HCT116 (cell line): ENCODE results near the gene PSMD12. TPM values are rescaled to one million over a fixed set of nuclear protein-coding genes. Genes with fewer than 3 reads are reported as not detected.

Source experiments
- ATAC-seq: fragments of 200-7000 bp; cut with Tn5 transposase; 2 replicates; pipeline ENCODE4 v1.9.1; 2020; ENCODE audit warnings: mild to moderate bottlenecking, moderate library complexity
- BruUV-seq: library from RNA; stranded (reverse); fragments of 400-500 nt; replicated peaks from 2 replicates; lab custom pipeline; 2021; lab: Mats Ljungman, UMichigan
- CTCF ChIA-PET: fragments of 300-600 bp; sonication (Branson Sonifier 250); formaldehyde crosslinking; loops from one replicate; lab custom pipeline; 2021; ENCODE audit warnings: antibody characterized with exemption; lab: Charles Lee
- POLR2A ChIA-PET: fragments of 300-600, 350-600 bp; sonication (Branson Sonifier 250); formaldehyde crosslinking; loops from one replicate; lab custom pipeline; 2021; ENCODE audit warnings: antibody characterized with exemption; lab: Charles Lee
- RAD21 ChIA-PET, 2 experiments: fragments of 300-600 bp; sonication (Branson Sonifier 250); formaldehyde crosslinking; loops; one replicate each; lab custom pipeline; 2023; ENCODE audit warnings: low total read pairs in 2 of 2; ENCODE audit not compliant: uncharacterized antibody in 2 of 2, unreplicated experiment in 2 of 2, low non-redundant PET in 1 of 2; lab: Charles Lee
- DNase-seq: peaks from one replicate; pipeline ENCODE4 v3.0.0-alpha.2; 2010; ENCODE audit warnings: low read depth, low spot score
- H2AFZ ChIP-seq: fragments of 200-600 bp; shearing (Covaris generic), sonication (generic); 2 replicates; pipeline ENCODE4 v1.6.1; 2017; ENCODE audit warnings: low read depth, mixed run types, mixed read lengths, antibody characterized with exemption, low read length; ENCODE audit not compliant: poor library complexity, severe bottlenecking
- H3K27ac ChIP-seq: 2 replicates; pipeline ENCODE4 v1.5.1; 2012; ENCODE audit warnings: low read depth, low read length
- H3K27me3 ChIP-seq: fragments of 200-600 bp; sonication (generic); 2 replicates; pipeline ENCODE4 v1.6.1; 2016; ENCODE audit warnings: mixed run types, low read length, mixed read lengths; ENCODE audit not compliant: insufficient read depth
- H3K36me3 ChIP-seq, 2 experiments: fragments of 200-500 bp in 1 of 2; fragments of 200-600 bp in 1 of 2; sonication (Bioruptor generic) in 1 of 2; sonication (generic) in 1 of 2; 2 replicates each; pipeline versions ENCODE4 v1.5.1 to v1.6.1; 2014 to 2016; ENCODE audit warnings: low read length in 2 of 2, inconsistent platforms in 1 of 2, mixed read lengths in 1 of 2, mixed run types in 1 of 2; ENCODE audit not compliant: insufficient read depth in 2 of 2, control insufficient read depth in 1 of 2
- H3K4me1 ChIP-seq, 2 experiments: fragments of 200-600 bp in 1 of 2; sonication (generic) in 1 of 2; 2 replicates each; pipeline versions ENCODE4 v1.5.1 to v1.6.1; 2012 to 2017; ENCODE audit warnings: low read length in 2 of 2, inconsistent platforms in 1 of 2, mild to moderate bottlenecking in 1 of 2, mixed read lengths in 1 of 2, mixed run types in 1 of 2, moderate library complexity in 1 of 2; ENCODE audit not compliant: insufficient read depth in 2 of 2, control insufficient read depth in 1 of 2
- H3K4me2 ChIP-seq: fragments of 200-600 bp; sonication (generic); 2 replicates; pipeline ENCODE4 v1.6.1; 2017; ENCODE audit warnings: mixed run types, low read length, mixed read lengths
- H3K4me3 ChIP-seq, 2 experiments: fragments of 200-600 bp in 1 of 2; sonication (generic) in 1 of 2; replicated peaks in 1 of 2; 2 replicates each; pipeline ENCODE4 v1.5.1; 2011 to 2016; ENCODE audit warnings: low read length in 2 of 2, control low read depth in 1 of 2, low read depth in 1 of 2, mild to moderate bottlenecking in 1 of 2, mixed read lengths in 1 of 2, mixed run types in 1 of 2
- H3K79me2 ChIP-seq: fragments of 200-600 bp; sonication (generic); 2 replicates; pipeline ENCODE4 v1.6.1; 2017; ENCODE audit warnings: mild to moderate bottlenecking, mixed run types, low read length, moderate library complexity, mixed read lengths; ENCODE audit not compliant: insufficient read depth
- H3K9ac ChIP-seq: fragments of 200-600 bp; sonication (generic); 2 replicates; pipeline ENCODE4 v1.6.1; 2016; ENCODE audit warnings: low read length, mixed read lengths
- H3K9me2 ChIP-seq: fragments of 200-600 bp; sonication (generic), shearing (Covaris generic); 2 replicates; pipeline ENCODE4 v1.6.1; 2017; ENCODE audit warnings: mixed run types, mild to moderate bottlenecking, moderate library complexity; ENCODE audit not compliant: insufficient read depth
- H3K9me3 ChIP-seq, 2 experiments: fragments of 200-500 bp in 1 of 2; fragments of 200-600 bp in 1 of 2; sonication (Bioruptor generic) in 1 of 2; sonication (generic) in 1 of 2; 2 replicates each; pipeline ENCODE4 v1.6.1; 2014 to 2017; ENCODE audit warnings: low read length in 2 of 2, mixed read lengths in 2 of 2, inconsistent platforms in 1 of 2, low read depth in 1 of 2, mild to moderate bottlenecking in 1 of 2, mixed run types in 1 of 2, moderate library complexity in 1 of 2; ENCODE audit not compliant: control insufficient read depth in 1 of 2, insufficient read depth in 1 of 2
- H4K20me1 ChIP-seq: fragments of 200-600 bp; sonication (generic), shearing (Covaris generic); 2 replicates; pipeline ENCODE4 v1.6.1; 2017; ENCODE audit warnings: mixed run types, mild to moderate bottlenecking, moderate library complexity; ENCODE audit not compliant: insufficient read depth
- CBX3 ChIP-seq: IDR thresholded peaks from 2 replicates; pipeline ENCODE4 v1.6.1; 2012; ENCODE audit warnings: low read depth
- ELF1 ChIP-seq: IDR thresholded peaks from 2 replicates; pipeline ENCODE4 v1.6.1; 2012; ENCODE audit warnings: low read depth, borderline replicate concordance
- EZH2 ChIP-seq: fragments of 200-600 bp; sonication (generic); IDR thresholded peaks from 2 replicates; pipeline ENCODE4 v1.6.1; 2017; ENCODE audit warnings: antibody characterized with exemption, mixed run types
- JUND ChIP-seq: IDR thresholded peaks from 2 replicates; pipeline ENCODE4 v1.6.1; 2012
- POLR2AphosphoS5 ChIP-seq: IDR thresholded peaks from 2 replicates; pipeline ENCODE4 v1.6.1; 2011; ENCODE audit warnings: mild to moderate bottlenecking, low read depth, low read length, moderate library complexity
- SIN3A ChIP-seq: IDR thresholded peaks from 2 replicates; pipeline ENCODE4 v1.6.1; 2012; ENCODE audit warnings: low read depth
- SP1 ChIP-seq: IDR thresholded peaks from 2 replicates; pipeline ENCODE4 v1.6.1; 2012; ENCODE audit warnings: low read depth
- TCF7L2 ChIP-seq: IDR thresholded peaks from 2 replicates; pipeline ENCODE4 v1.7.0; 2011; ENCODE audit warnings: borderline replicate concordance, inconsistent platforms; ENCODE audit not compliant: insufficient read depth, insufficient read length; ENCODE audit errors: extremely low read depth
- YY1 ChIP-seq: IDR thresholded peaks from 2 replicates; pipeline ENCODE4 v1.6.1; 2011; ENCODE audit warnings: low read length, low read depth, moderate library complexity, mild to moderate bottlenecking; ENCODE audit not compliant: insufficient replicate concordance; ENCODE audit errors: extremely low read depth
- ZNF274 ChIP-seq: fragments of 200-500 bp; sonication (Bioruptor generic); IDR thresholded peaks from 2 replicates; pipeline ENCODE4 v1.6.1; 2014; ENCODE audit warnings: mild to moderate bottlenecking, low read depth, low read length, inconsistent platforms
- intact Hi-C: fragments of 100-400 bp; cut with micrococcal nuclease; formaldehyde crosslinking; loops from 2 replicates; pipeline ENCODE4 v1.10.0; 2022
- total RNA-seq: library from RNA; stranded (reverse); gene quantifications from one replicate; pipeline ENCODE4 v1.2.1, GENCODE V29; 2021; ENCODE audit not compliant: unreplicated experiment

The PSMD12 gene
- total RNA-seq, 1 experiment from 2014 or later, result 115 TPM

DNA sequence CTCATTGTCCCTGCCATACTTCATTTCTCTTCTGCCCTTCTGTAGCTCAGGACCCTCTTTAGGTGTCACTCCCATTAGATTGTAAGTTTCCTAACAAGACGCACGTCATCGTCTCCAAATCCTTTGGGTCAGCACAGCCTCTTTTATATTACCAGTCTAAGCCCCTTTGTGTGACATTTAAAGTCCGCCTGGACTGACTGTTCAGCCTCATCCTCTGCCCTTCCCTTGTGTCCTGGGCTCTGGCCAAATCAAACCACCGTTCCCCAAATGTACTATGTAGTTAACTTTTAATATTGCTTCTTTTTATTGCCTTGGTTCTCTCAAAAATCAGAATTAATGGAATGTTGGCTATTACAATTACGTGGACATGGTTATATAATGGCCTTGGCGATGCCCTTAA lies 48.9 kb upstream of the PSMD12 start (continued):
- TF ChIP-seq JUND, result no peak
- TF ChIP-seq SIN3A, result no peak

DNA sequence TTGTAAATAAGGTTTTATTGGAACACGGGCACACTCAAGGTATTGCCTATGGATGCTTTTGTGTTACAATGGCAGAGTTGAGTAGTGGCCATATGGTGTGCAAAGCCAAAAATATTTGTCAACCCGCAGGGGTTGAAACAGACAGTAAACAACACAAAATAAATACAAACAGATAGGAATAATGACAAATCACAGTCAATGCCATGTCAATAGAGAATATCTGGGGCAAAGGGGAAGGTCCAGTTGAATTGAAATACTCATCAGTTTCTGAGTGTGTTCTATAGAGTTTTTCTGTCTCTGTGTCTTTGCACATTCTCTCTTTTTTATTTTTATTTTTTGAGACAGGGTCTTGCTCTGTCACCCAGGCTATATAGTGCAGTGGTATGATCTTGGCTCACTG lies 48.2 kb upstream of the PSMD12 start:
- intact Hi-C loops, result no loop called here
- Histone ChIP-seq H4K20me1 (no peaks in the 10 kb centered on the region), H3K4me1 (peaks cover 21 to 53% of the 10 kb centered on the region in 2 experiments), H3K79me2 (peaks cover 33% of the 10 kb centered on the region; the same call in 1 of the 2 replicates), H3K9me3 (peaks cover 0 to 3% of the 10 kb centered on the region in 2 experiments; a peak in 1 of 4 replicates), H3K4me2 (no peak overlapping the region), H3K27me3 (no peaks in the 10 kb centered on the region), H3K27ac (no peak overlapping the region), H3K36me3 (no peaks in the 10 kb centered on the region), H3K4me3 (no peak overlapping the region), H2AFZ (no peak overlapping the region), H3K9me2 (no peaks in the 10 kb centered on the region), H3K9ac (no peak overlapping the region)
- CTCF ChIA-PET, result no interaction called here
- POLR2A ChIA-PET, result no interaction called here
- DNase-seq (no peak), ATAC-seq (no peak)
- TF ChIP-seq POLR2AphosphoS5, result no peak
- TF ChIP-seq YY1, result no peak
- no peak for TF ChIP-seq ELF1
- no peak for TF ChIP-seq SIN3A
- no peak for TF ChIP-seq SP1
- no peak for TF ChIP-seq ZNF274
- TF ChIP-seq TCF7L2, result no peak
- RAD21 ChIA-PET, result no interaction called here
- no TSS peak for BruUV-seq

DNA sequence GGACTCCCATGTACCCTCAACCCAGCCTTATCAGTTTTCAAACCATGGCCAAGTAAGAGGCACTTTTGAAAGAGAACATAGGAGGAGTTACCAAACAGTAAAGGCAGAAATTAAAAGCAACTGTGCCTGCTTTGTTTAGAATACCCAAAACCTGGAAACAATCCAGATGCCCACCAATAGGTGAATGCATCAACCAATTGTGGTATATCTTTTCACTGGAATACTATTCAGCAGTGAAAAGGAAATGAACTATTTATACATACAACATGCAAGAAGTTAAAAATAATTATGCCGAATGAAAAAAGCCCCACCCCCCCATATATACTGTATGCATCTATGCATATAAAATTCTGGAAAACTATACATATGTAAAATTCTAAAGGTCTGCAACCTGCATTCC lies 47.8 kb upstream of the PSMD12 start:
- CTCF ChIA-PET, result no interaction called here
- intact Hi-C loops, result no loop called here
- H3K9me3 ChIP-seq, result peaks cover 0 to 3% of the 10 kb centered on the region in 2 experiments; a peak in 1 of 4 replicates

More for the DNA sequence above, 47.8 kb upstream of the PSMD12 start:
- Histone ChIP-seq H2AFZ (no peak overlapping the region), H3K79me2 (peaks cover 33% of the 10 kb centered on the region; the same call in 1 of the 2 replicates), H3K4me2 (no peak overlapping the region), H3K4me3 (no peak overlapping the region), H4K20me1 (no peaks in the 10 kb centered on the region), H3K27me3 (no peaks in the 10 kb centered on the region), H3K27ac (no peak overlapping the region), H3K9me2 (no peaks in the 10 kb centered on the region), H3K9ac (no peak overlapping the region), H3K4me1 (peaks cover 17 to 49% of the 10 kb centered on the region in 2 experiments), H3K36me3 (no peaks in the 10 kb centered on the region)
- no TSS peak for BruUV-seq
- ChIA-PET POLR2A (no interaction called here), RAD21 (no interaction called here)
- no peak for DNase-seq
- ATAC-seq, result no peak
- no peak for TF ChIP-seq TCF7L2
- TF ChIP-seq ZNF274, result no peak
- no peak for TF ChIP-seq SP1
- TF ChIP-seq EZH2, result no peak
- TF ChIP-seq CBX3, result 0 out of 2 replicates have a peak, but pooled peaks have one; percentile 24
